D721Med (cell line): Measurements from ENCODE around the gene LRRTM2.

Experiments
- DNase-seq: peaks from one replicate; pipeline ENCODE4 v3.0.0; 2011; ENCODE audit warnings: low spot score; ENCODE audit not compliant: insufficient read length
- FAIRE-seq: peaks from 2 replicates; lab custom pipeline; 2011; peaks lifted over from hg19 to GRCh38; lab: Jason Lieb, UNC
- TF ChIP-seq, protein P1 (sequence below): IDR thresholded peaks from 2 replicates; pipeline ENCODE4 v1.5.1; 2012; ENCODE audit warnings: mild to moderate bottlenecking, control low read depth; ENCODE audit not compliant: insufficient read depth; ENCODE audit errors: missing control alignments

LRRTM2 gene

GRCh38 chr5:138912093-138912492 lies 37.0 kb upstream of the LRRTM2 start:
- no peak for FAIRE-seq
- TF ChIP-seq, protein P1, sequence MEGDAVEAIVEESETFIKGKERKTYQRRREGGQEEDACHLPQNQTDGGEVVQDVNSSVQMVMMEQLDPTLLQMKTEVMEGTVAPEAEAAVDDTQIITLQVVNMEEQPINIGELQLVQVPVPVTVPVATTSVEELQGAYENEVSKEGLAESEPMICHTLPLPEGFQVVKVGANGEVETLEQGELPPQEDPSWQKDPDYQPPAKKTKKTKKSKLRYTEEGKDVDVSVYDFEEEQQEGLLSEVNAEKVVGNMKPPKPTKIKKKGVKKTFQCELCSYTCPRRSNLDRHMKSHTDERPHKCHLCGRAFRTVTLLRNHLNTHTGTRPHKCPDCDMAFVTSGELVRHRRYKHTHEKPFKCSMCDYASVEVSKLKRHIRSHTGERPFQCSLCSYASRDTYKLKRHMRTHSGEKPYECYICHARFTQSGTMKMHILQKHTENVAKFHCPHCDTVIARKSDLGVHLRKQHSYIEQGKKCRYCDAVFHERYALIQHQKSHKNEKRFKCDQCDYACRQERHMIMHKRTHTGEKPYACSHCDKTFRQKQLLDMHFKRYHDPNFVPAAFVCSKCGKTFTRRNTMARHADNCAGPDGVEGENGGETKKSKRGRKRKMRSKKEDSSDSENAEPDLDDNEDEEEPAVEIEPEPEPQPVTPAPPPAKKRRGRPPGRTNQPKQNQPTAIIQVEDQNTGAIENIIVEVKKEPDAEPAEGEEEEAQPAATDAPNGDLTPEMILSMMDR, result no peak
- no peak for DNase-seq

- FAIRE-seq (no peak), DNase-seq (no peak)
- TF ChIP-seq, protein P1, result no peak
Measured at GRCh38 chr5:138911441-138911840, 36.3 kb upstream of the LRRTM2 start.

- FAIRE-seq, result no peak
- TF ChIP-seq, protein P1, result no peak
- DNase-seq, result no peak
Measured at GRCh38 chr5:138910546-138911185, 35.5 kb upstream of the LRRTM2 start.

DNA sequence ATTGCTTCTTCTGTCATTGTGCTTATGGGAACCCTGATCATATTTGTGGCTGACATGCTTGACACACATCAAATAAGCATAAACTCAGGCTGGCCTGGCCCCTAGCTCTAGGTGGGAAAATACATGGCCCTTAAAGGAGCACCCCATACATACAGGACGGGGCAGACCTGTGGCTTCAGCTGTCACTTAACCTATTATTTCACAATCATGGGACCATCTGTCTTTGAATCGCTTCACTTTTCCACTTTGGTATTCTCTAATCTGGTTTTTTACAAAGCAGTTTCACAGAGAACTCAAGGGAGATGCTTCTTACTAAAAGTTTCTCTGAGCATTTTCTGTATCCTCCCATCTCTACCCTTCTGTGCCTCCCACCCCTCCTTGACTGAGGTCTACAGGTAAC lies 34.6 kb upstream of the LRRTM2 start:
- FAIRE-seq (no peak), DNase-seq (no peak)
- TF ChIP-seq, protein P1, result no peak

- FAIRE-seq (no peak), DNase-seq (no peak)
- TF ChIP-seq, protein P1, result no peak
Measured at GRCh38 chr5:138905541-138905940, 30.4 kb upstream of the LRRTM2 start.

- FAIRE-seq, result no peak
- TF ChIP-seq, protein P1, result no peak
- DNase-seq, result no peak
Measured at GRCh38 chr5:138903130-138903775, 28.1 kb upstream of the LRRTM2 start.

- TF ChIP-seq, protein P1, result no peak
- no peak for DNase-seq
Measured at GRCh38 chr5:138901716-138902115, 26.6 kb upstream of the LRRTM2 start.

More at GRCh38 chr5:138901716-138902115, 26.6 kb upstream of the LRRTM2 start:
- FAIRE-seq, result no peak
